GM21786 (cell line): Measurements from ENCODE around the gene FLOT1.
"Not testable (repeated sequence)": the region's sequence is repeated elsewhere in the genome, so short reads cannot be mapped to it uniquely, and the experiment has no call there.

Source experiments
- ATAC-seq: cut with Tn5 transposase; IDR thresholded peaks from one replicate; pipeline ENCODE4 v1.9.1; 2021; ENCODE audit not compliant: unreplicated experiment

FLOT1 gene

GRCh38 chr6:30723843-30724741 lies 18.4 kb downstream of the FLOT1 start:
- not testable (repeated sequence) for ATAC-seq

DNA sequence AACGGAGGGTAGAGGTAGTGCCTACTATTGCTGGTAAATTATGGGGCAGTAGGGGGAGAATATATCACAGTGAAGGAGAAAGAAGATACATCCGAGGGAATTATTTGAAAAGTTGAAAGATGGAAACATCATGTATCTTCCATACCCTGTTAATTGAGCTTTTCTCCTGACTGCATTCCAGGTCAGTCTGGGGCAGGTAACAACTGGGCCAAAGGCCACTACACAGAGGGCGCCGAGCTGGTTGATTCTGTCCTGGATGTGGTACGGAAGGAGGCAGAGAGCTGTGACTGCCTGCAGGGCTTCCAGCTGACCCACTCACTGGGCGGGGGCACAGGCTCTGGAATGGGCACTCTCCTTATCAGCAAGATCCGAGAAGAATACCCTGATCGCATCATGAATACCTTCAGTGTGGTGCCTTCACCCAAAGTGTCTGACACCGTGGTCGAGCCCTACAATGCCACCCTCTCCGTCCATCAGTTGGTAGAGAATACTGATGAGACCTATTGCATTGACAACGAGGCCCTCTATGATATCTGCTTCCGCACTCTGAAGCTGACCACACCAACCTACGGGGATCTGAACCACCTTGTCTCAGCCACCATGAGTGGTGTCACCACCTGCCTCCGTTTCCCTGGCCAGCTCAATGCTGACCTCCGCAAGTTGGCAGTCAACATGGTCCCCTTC lies 19.2 kb downstream of the FLOT1 start:
- not testable (repeated sequence) for ATAC-seq

DNA sequence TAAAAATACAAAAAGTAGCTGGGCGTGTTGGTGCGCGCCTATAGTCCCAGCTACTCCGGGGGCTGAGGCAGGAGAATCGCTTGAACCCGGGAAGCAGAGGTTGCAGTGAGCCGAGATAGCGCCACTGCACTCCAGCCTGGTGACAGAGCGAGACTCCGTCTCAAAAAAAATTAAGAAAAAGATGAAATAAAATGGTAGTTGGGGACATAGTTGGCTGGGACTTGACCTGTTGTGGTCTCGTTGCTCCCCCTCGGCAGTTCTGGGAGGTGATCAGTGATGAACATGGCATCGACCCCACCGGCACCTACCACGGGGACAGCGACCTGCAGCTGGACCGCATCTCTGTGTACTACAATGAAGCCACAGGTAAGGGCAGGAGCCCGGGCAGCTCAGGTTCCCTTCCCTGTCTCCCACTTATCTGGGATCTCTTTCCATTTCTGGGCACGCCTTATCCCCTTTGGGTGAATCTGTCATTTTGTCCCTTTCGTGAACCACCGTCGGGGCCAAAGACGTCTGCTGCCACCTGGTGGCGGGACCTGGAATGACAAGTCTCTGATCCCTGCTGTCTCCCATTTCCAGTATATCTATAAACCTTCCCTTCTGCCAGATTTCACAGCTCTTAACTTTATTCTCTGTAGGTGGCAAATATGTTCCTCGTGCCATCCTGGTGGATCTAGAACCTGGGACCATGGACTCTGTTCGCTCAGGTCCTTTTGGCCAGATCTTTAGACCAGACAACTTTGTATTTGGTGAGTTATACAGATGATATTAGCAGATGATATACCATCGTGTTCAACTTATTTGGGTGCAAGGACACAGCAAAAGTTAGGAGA lies 20.0 kb downstream of the FLOT1 start:
- no peak for ATAC-seq

GRCh38 chr6:30722025-30722279 lies 20.5 kb downstream of the FLOT1 start:
- not testable (repeated sequence) for ATAC-seq

GRCh38 chr6:30721198-30722024 lies 21.1 kb downstream of the FLOT1 start:
- ATAC-seq: no peak

DNA sequence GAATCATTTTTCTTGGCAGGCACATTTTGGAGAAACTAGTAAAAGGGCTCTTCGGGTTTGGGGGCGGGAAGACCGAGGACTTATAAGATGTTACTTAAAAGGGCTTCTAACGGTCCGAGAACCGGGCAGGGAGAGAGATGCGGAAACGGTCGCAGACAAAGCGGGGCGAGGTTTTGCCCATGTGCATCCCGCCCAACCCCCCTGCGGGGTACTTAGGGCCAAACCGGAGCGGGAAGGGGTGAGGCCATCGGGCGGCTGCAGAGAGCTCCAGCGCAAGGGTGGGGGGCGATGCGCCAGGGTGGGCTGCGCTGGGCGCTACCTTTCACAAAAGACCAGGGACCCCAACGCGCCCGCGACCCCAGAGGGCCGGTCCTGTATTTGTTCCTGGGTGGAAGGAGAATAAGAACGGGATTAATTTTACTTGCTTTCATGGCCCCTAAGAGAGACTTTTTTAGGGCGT lies 21.7 kb downstream of the FLOT1 start:
- no peak for ATAC-seq

GRCh38 chr6:30719791-30720737 lies 22.4 kb downstream of the FLOT1 start, which contains the start of gene TUBB:
Gene TUBB (plus strand): TSS chr6:30720352. CDS start chr6:30720507, 155 bp downstream.
- ATAC-seq: peak; percentile 43

- ATAC-seq: no peak
Observed at GRCh38 chr6:30719356-30719755, 23.1 kb downstream of the FLOT1 start.

- ATAC-seq: not testable (repeated sequence)
Observed at GRCh38 chr6:30717845-30718720, 24.4 kb downstream of the FLOT1 start.

DNA sequence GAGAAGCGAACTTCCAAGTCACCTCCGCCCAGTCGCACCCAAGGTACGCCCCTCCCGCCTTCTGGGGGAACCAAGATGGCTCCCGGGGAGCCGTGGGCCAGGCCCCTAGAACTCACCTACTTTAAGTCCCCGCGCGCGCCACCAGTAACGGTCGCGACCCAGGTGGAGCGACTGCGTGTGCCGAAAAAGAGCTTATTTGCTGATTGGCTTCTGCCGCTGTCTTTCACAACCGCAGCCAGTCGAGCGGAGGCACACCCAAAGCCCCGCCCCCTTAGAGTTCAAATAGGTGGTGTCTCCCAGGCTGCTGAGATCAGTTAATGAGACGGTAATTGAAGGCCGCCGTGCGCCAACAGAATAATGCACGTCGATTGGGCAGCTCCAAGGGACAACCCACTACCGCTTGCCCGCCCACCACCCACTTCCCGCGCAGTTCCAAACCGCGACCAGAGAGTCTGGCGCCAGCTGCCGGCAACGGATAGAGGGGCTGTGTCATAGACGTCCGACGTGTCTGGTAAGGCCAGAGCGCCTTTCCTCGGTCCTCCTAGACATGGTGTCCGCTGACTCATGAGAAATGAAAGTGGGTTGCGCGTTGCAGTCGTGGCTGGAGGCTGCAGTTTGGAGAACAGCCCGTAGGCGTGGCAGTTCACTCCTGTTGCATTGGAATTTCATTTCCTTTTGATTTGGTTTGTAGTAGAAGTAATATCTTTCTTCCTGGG lies 25.2 kb downstream of the FLOT1 start, which contains the start of gene MDC1:
Gene MDC1 (minus strand): TSS at position 153 of the 716 bp plus-strand sequence. CDS start 2,106 bp downstream, outside the sequence.
- peak; percentile 75 for ATAC-seq

DNA sequence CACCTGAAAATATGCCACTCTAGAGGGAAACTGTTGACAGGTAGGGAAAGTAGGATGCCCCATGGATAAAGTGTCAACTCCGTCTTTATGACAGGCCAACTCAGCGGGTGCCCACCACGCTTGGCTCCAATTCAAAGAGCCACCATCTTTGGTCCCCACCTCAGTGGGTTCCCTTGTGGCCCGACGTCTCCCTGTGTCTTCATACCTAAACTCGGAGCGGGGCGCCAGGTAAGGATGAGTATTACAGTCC lies 25.7 kb downstream of the FLOT1 start:
- ATAC-seq: no peak

DNA sequence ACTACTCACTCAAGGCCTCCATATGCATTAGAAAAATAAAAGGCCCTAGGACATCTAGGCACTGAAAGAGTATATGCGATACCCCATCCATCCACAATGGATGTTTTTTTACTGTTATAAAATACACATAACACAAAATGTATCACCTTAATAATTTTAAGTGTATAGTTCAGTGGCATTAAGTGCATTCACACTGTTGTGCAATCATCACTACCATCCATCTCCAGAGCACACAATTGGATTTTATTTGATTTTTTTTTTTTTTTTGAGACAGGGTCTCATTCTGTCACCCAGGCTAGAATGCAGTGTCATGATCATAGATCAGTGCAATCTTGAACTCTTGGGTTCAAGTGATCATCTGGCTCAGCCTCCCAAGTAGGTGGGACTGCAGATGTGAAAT lies 28.2 kb downstream of the FLOT1 start:
- ATAC-seq: no peak

DNA sequence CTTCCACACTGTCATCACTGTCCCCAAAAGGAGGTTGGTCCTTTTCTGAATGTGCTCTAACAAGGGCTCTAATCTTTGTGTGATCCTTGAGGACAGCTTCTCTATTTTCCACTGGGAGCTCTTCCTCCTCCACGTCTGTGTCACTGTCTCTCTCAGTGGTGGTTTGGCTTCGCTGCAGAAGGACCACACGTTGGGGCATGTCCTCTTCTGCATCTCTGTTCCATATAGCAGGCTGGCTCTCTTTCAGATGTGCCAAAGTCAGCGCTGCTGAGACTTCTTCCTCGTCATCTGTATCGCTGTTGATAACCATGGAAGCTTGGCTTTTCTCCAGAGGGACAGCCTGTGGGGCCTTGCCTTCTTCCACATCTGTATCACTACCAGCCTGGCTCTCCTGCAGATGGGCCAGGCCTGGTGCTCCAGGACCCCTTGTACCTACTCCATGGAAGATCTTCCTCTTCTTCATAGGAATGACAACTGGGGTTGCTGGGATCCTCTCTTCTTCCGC lies 30.0 kb downstream of the FLOT1 start:
- ATAC-seq: no peak

DNA sequence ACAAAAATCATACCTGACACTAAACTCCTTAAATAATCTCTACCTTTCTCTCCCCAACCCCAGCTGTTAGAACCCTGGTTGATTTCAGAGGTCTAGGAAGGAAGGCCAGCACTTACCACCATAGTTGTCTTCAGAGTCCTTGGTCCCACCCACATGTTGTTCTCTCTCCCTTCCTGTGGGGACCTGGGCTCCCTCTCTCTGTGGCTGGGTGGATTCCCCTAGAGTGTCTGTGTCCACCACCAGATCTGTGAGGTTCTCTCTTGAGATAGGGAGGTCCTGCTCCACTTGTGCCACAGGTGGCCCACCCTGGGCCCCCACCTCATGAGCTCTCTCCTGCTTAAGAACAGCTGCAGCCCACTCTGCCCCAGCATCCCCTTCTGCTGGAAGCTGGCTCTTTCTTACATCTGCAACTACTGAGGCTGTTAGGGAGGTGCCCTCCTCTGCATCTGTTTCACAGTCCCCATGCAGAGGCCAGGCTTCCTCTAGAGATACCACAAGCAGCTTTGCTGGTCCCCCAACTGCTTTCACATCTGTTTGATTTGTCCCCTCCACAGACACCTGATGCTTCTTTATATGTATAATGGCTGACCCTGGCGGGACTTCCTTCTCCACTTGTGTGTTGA lies 30.6 kb downstream of the FLOT1 start:
- ATAC-seq: peak; percentile 58

GRCh38 chr6:30709101-30709868 lies 33.2 kb downstream of the FLOT1 start:
- ATAC-seq: no peak

DNA sequence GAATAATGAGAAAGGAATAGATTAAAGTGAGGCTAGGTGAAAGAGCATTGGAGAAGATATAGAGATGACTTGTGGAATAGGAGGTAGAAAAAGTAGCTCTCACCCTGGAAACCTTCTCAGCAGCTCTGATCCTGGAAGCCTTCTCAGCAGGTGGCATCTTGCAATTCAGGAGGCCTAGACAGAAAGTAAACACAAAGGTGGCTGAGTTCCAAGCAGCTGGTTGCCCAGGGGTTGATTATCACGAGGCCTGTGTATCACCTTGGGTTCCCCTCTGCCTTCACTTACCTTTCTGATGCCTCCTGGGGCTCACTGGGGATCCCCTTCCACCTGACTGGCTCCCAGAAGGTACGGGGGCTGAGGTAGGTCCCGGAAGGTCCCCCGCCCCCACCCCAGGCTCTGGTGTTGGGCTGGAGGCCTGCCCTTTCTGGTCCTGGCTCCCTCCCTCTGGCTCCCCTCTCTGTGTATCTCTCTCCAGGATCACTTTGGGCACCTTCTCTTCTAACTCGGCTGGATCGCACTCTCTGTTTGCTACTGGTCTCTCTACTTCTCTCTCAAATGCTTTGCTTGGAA lies 35.1 kb downstream of the FLOT1 start:
- ATAC-seq: no peak
